ENCODE measurements around the gene TNRC6C.

GRCh38 chr17:78130090-78130436 lies 171.6 kb downstream of the TNRC6C start:
- TF ChIP-seq ETS1 (CRISPR knock-in tag; IDR thresholded peaks at IDR 0.05): no peak
- TF ChIP-seq SMYD3 (CRISPR knock-in tag; IDR thresholded peaks at IDR 0.05): no peak
- TF ChIP-seq MYC (CRISPR knock-in tag; IDR thresholded peaks at IDR 0.05; ENCODE audit: borderline replicate concordance): no peak
